Measurements from ENCODE around the gene RAB6B. TPM values are rescaled to one million over a fixed set of nuclear protein-coding genes. Genes with fewer than 3 reads are reported as not detected.

RAB6B gene
- total and polyA plus RNA-seq, 2 donors (not counting 1 experiment from before 2014, with no cell fraction given): 0.83 to 1.5 TPM

GRCh38 chr3:133843634-133844033 is 52.0 kb downstream of the RAB6B start:
- peaks cover 8% of the 10 kb centered on the region for H3K27me3 ChIP-seq (ENCODE audit: control insufficient read depth, insufficient read depth, low read length)
- no peaks in the 10 kb centered on the region for H3K79me2 ChIP-seq (ENCODE audit: control insufficient read depth, insufficient read depth, low read length)
- peak; percentile 66 to 95 for DNase-seq (ENCODE audit: low read depth in 2 of 2)
- H3K4me2 ChIP-seq (ENCODE audit: extremely low read depth, insufficient read depth, low read length): peak overlapping the region; percentile 37
- peak overlapping the region; percentile 46 for H3K27ac ChIP-seq (ENCODE audit: insufficient read depth, low read length)
- H3K4me1 ChIP-seq (ENCODE audit: control insufficient read depth, extremely low read depth, insufficient read depth, low read length): peaks cover 6% of the 10 kb centered on the region
- H3K9ac ChIP-seq (ENCODE audit: insufficient read depth, low read length): no peak overlapping the region
- H3K9me3 ChIP-seq (ENCODE audit: control insufficient read depth, insufficient read depth, low read depth, low read length): no peaks in the 10 kb centered on the region
- H4K20me1 ChIP-seq (ENCODE audit: control insufficient read depth, extremely low read depth, insufficient read depth, low read length): no peaks in the 10 kb centered on the region
- TF ChIP-seq EZH2 (IDR thresholded peaks at IDR 0.05; ENCODE audit: low read length, missing control alignments): no peak
- no peak for TF ChIP-seq CTCF (conservative IDR thresholded peaks at IDR 0.05 in 1 of 2, IDR thresholded peaks at IDR 0.05 in 1 of 2; ENCODE audit: low read depth in 1 of 2, low read length in 2 of 2)
- H2AFZ ChIP-seq (ENCODE audit: low read length): no peak overlapping the region
- H3K36me3 ChIP-seq (ENCODE audit: control insufficient read depth, insufficient read depth, low read length): no peaks in the 10 kb centered on the region
- no peak overlapping the region for H3K4me3 ChIP-seq (replicated peaks in 1 of 4; ENCODE audit: control extremely low read depth in 1 of 4, insufficient read depth in 1 of 4, low read depth in 3 of 4, low read length in 4 of 4)

- TF ChIP-seq EZH2 (IDR thresholded peaks at IDR 0.05; ENCODE audit: low read length, missing control alignments): no peak
- TF ChIP-seq CTCF (conservative IDR thresholded peaks at IDR 0.05 in 1 of 2, IDR thresholded peaks at IDR 0.05 in 1 of 2; ENCODE audit: low read depth in 1 of 2, low read length in 2 of 2): no peak
- Histone ChIP-seq H3K27me3 (ENCODE audit: control insufficient read depth, insufficient read depth, low read length) (peaks cover 2% of the 10 kb centered on the region), H3K79me2 (ENCODE audit: control insufficient read depth, insufficient read depth, low read length) (no peaks in the 10 kb centered on the region), H4K20me1 (ENCODE audit: control insufficient read depth, extremely low read depth, insufficient read depth, low read length) (no peaks in the 10 kb centered on the region), H3K9me3 (ENCODE audit: control insufficient read depth, insufficient read depth, low read depth, low read length) (no peaks in the 10 kb centered on the region), H3K27ac (ENCODE audit: insufficient read depth, low read length) (no peak overlapping the region), H2AFZ (ENCODE audit: low read length) (no peak overlapping the region), H3K4me2 (ENCODE audit: extremely low read depth, insufficient read depth, low read length) (no peak overlapping the region), H3K36me3 (ENCODE audit: control insufficient read depth, insufficient read depth, low read length) (no peaks in the 10 kb centered on the region), H3K4me1 (ENCODE audit: control insufficient read depth, extremely low read depth, insufficient read depth, low read length) (peaks cover 6% of the 10 kb centered on the region), H3K4me3 (replicated peaks in 1 of 4; ENCODE audit: control extremely low read depth in 1 of 4, insufficient read depth in 1 of 4, low read depth in 3 of 4, low read length in 4 of 4) (no peak overlapping the region), H3K9ac (ENCODE audit: insufficient read depth, low read length) (no peak overlapping the region)
- no peak for DNase-seq (ENCODE audit: low read depth in 2 of 2)
These were observed 53.5 kb downstream of the RAB6B start for GRCh38 chr3:133842158-133842557.

GRCh38 chr3:133841196-133841595 is 54.5 kb downstream of the RAB6B start:
- peaks cover 2% of the 10 kb centered on the region for H3K27me3 ChIP-seq (ENCODE audit: control insufficient read depth, insufficient read depth, low read length)
- no peak overlapping the region for H2AFZ ChIP-seq (ENCODE audit: low read length)
- no peaks in the 10 kb centered on the region for H3K9me3 ChIP-seq (ENCODE audit: control insufficient read depth, insufficient read depth, low read depth, low read length)
- no peak overlapping the region for H3K27ac ChIP-seq (ENCODE audit: insufficient read depth, low read length)
- H3K4me2 ChIP-seq (ENCODE audit: extremely low read depth, insufficient read depth, low read length): no peak overlapping the region
- H3K36me3 ChIP-seq (ENCODE audit: control insufficient read depth, insufficient read depth, low read length): no peaks in the 10 kb centered on the region
- H4K20me1 ChIP-seq (ENCODE audit: control insufficient read depth, extremely low read depth, insufficient read depth, low read length): no peaks in the 10 kb centered on the region
- peaks cover 6% of the 10 kb centered on the region for H3K4me1 ChIP-seq (ENCODE audit: control insufficient read depth, extremely low read depth, insufficient read depth, low read length)
- H3K4me3 ChIP-seq (replicated peaks in 1 of 4; ENCODE audit: control extremely low read depth in 1 of 4, insufficient read depth in 1 of 4, low read depth in 3 of 4, low read length in 4 of 4): no peak overlapping the region
- TF ChIP-seq CTCF (conservative IDR thresholded peaks at IDR 0.05 in 1 of 2, IDR thresholded peaks at IDR 0.05 in 1 of 2; ENCODE audit: low read depth in 1 of 2, low read length in 2 of 2) (no peak), EZH2 (IDR thresholded peaks at IDR 0.05; ENCODE audit: low read length, missing control alignments) (no peak)
- H3K9ac ChIP-seq (ENCODE audit: insufficient read depth, low read length): no peak overlapping the region
- DNase-seq (ENCODE audit: low read depth in 2 of 2): no peak
- no peaks in the 10 kb centered on the region for H3K79me2 ChIP-seq (ENCODE audit: control insufficient read depth, insufficient read depth, low read length)
